Measurements from ENCODE around the gene ARHGAP15.

DNA sequence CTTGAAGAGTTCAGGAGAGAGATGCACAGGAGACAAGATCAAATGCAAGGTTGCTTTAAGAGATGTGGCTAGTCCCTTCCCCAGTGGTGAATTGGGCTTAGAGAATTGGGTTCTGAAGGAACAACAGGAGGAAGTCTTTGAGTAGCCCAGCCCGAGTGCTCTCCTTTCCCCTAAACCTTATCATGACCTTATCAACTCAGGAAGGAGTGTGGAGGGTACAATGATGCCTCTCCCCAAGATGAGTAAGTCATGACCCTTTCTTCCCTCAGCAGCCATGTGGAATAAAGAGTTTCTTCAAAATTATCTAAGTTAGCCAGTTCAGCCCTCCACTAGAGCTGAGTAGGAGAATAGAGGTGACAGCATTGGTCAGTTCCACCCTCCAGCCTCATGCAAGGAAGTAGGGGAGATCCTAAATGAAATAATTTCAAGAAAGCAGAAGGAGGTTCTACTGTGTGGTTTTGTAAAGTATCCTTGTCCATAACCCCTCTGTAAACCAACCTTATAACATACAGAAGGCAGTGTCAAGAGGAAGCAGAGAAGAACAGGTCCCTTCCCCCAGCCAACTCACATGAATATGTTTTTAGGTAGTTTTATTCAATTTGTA, 88.4 kb downstream of the ARHGAP15 start:
- no peak for TF ChIP-seq POLR2A (IDR thresholded peaks at IDR 0.05; ENCODE audit: low read length)
- TF ChIP-seq GATA1 (IDR thresholded peaks at IDR 0.05; ENCODE audit: low read depth, low read length), result no peak

Measured in erythroblast (primary cell).